Measurements from ENCODE around the gene TRIP12. TPM values are rescaled to one million over a fixed set of nuclear protein-coding genes. Genes with fewer than 3 reads are reported as not detected.

The TRIP12 gene
- total RNA-seq, 1 experiment from 2014 or later = 166 TPM

GRCh38 chr2:229899604-229900003 lies 22.2 kb downstream of the TRIP12 start:
- H3K23me2 ChIP-seq (ENCODE audit: insufficient read length, low read depth, low read length, poor library complexity, severe bottlenecking) = no peaks in the 10 kb centered on the region
- no peak overlapping the region for H3K23ac ChIP-seq (ENCODE audit: insufficient read length, low read depth, low read length)
- no peaks in the 10 kb centered on the region for H3K27me3 ChIP-seq (ENCODE audit: insufficient read depth, low read length)
- H3K79me2 ChIP-seq (ENCODE audit: insufficient read depth, low read length) = peaks cover 10% of the 10 kb centered on the region; the same call in 1 of the 2 replicates
- no peaks in the 10 kb centered on the region for H3K9me3 ChIP-seq (ENCODE audit: control insufficient read depth, low read depth, low read length)
- H3K4me1 ChIP-seq (ENCODE audit: insufficient read depth, low read length) = no peaks in the 10 kb centered on the region
- no peak overlapping the region for H3K4me3 Mint-ChIP-seq
- H2BK15ac ChIP-seq (ENCODE audit: low read depth, low read length) = no peak overlapping the region
- no peak overlapping the region for H2AFZ ChIP-seq (ENCODE audit: low read length)
- H3K27me3 Mint-ChIP-seq (ENCODE audit: low read depth) = no peaks in the 10 kb centered on the region
- peak overlapping the region; percentile 4 to 58 (median 26); a peak in 2 of 7 replicates for H3K27ac Mint-ChIP-seq
- H2BK12ac ChIP-seq (ENCODE audit: insufficient read length, low read depth, low read length) = no peak overlapping the region
- no peak overlapping the region for H2BK5ac ChIP-seq (ENCODE audit: insufficient read length, low read length)
- no peaks in the 10 kb centered on the region for H3K9me3 Mint-ChIP-seq
- no peak overlapping the region for H3K4ac ChIP-seq (ENCODE audit: low read depth, low read length)
- H4K5ac ChIP-seq (ENCODE audit: insufficient read length, low read depth, low read length) = no peak overlapping the region
- no peak for DNase-seq
- H3K79me1 ChIP-seq (ENCODE audit: insufficient read depth, low read depth, low read length, poor library complexity, severe bottlenecking) = no peaks in the 10 kb centered on the region
- no peak overlapping the region for H2BK120ac ChIP-seq (ENCODE audit: low read depth, low read length, poor library complexity, severe bottlenecking)
- no peak overlapping the region for H3K14ac ChIP-seq (ENCODE audit: insufficient read depth, low read length)
- peaks cover 0 to 11% (median 0%) of the 10 kb centered on the region in 3 experiments; a peak in 3 of 7 replicates for H3K36me3 Mint-ChIP-seq (ENCODE audit: insufficient read depth in 1 of 3, low read depth in 3 of 3)
- H3K27ac ChIP-seq (ENCODE audit: insufficient read length, low read depth, low read length) = no peak overlapping the region
- H3K56ac ChIP-seq (ENCODE audit: insufficient read length, low read depth, low read length) = no peak overlapping the region
- no peak overlapping the region for H3K9ac ChIP-seq (ENCODE audit: extremely low read depth, insufficient read length, low read length)
- TF ChIP-seq CTCF (conservative IDR thresholded peaks at IDR 0.05) = no peak
- H4K8ac ChIP-seq (replicated peaks; ENCODE audit: insufficient read length, low read depth, low read length) = no peak overlapping the region
- H2AK5ac ChIP-seq (ENCODE audit: insufficient read length, low read length) = no peak overlapping the region
- H4K20me1 ChIP-seq (ENCODE audit: control insufficient read depth, insufficient read depth, insufficient read length) = no peaks in the 10 kb centered on the region
- H2BK20ac ChIP-seq (ENCODE audit: low read depth, low read length, poor library complexity, severe bottlenecking) = no peak overlapping the region
- no peak overlapping the region for H3K18ac ChIP-seq (ENCODE audit: insufficient read length, low read depth, low read length)
- WGBS (ENCODE audit: extremely low coverage, insufficient read length, low lambda C conversion rate) = no CpG with 5 or more reads among the region's 3 CpGs
- no peak overlapping the region for H4K91ac ChIP-seq (ENCODE audit: insufficient read length, low read depth, low read length)
- no peak overlapping the region for H3K4me2 ChIP-seq (ENCODE audit: insufficient read depth, insufficient read length, low read length)
- H3T11ph ChIP-seq (ENCODE audit: low read length) = no peak overlapping the region
- H3K4me1 Mint-ChIP-seq = peaks cover 18 to 31% of the 10 kb centered on the region in 2 experiments

Data from H9 (cell line).